HCT116 (cell line): ENCODE results near the gene CFAP45. TPM values are rescaled to one million over a fixed set of nuclear protein-coding genes. Genes with fewer than 3 reads are reported as not detected.

ENCODE experiments used
- ATAC-seq: fragments of 200-7000 bp; cut with Tn5 transposase; 2 replicates; pipeline ENCODE4 v1.9.1; 2020; ENCODE audit warnings: mild to moderate bottlenecking, moderate library complexity
- BruUV-seq: library from RNA; stranded (reverse); fragments of 400-500 nt; replicated peaks from 2 replicates; lab custom pipeline; 2021; lab: Mats Ljungman, UMichigan
- CTCF ChIA-PET: fragments of 300-600 bp; sonication (Branson Sonifier 250); formaldehyde crosslinking; loops from one replicate; lab custom pipeline; 2021; ENCODE audit warnings: antibody characterized with exemption; lab: Charles Lee
- POLR2A ChIA-PET: fragments of 300-600, 350-600 bp; sonication (Branson Sonifier 250); formaldehyde crosslinking; loops from one replicate; lab custom pipeline; 2021; ENCODE audit warnings: antibody characterized with exemption; lab: Charles Lee
- RAD21 ChIA-PET, 2 experiments: fragments of 300-600 bp; sonication (Branson Sonifier 250); formaldehyde crosslinking; loops; one replicate each; lab custom pipeline; 2023; ENCODE audit warnings: low total read pairs in 2 of 2; ENCODE audit not compliant: uncharacterized antibody in 2 of 2, unreplicated experiment in 2 of 2, low non-redundant PET in 1 of 2; lab: Charles Lee
- DNase-seq: peaks from one replicate; pipeline ENCODE4 v3.0.0-alpha.2; 2010; ENCODE audit warnings: low read depth, low spot score
- H2AFZ ChIP-seq: fragments of 200-600 bp; shearing (Covaris generic), sonication (generic); 2 replicates; pipeline ENCODE4 v1.6.1; 2017; ENCODE audit warnings: low read depth, mixed run types, mixed read lengths, antibody characterized with exemption, low read length; ENCODE audit not compliant: poor library complexity, severe bottlenecking
- H3K27ac ChIP-seq: 2 replicates; pipeline ENCODE4 v1.5.1; 2012; ENCODE audit warnings: low read depth, low read length
- H3K27me3 ChIP-seq: fragments of 200-600 bp; sonication (generic); 2 replicates; pipeline ENCODE4 v1.6.1; 2016; ENCODE audit warnings: mixed run types, low read length, mixed read lengths; ENCODE audit not compliant: insufficient read depth
- H3K36me3 ChIP-seq, 2 experiments: fragments of 200-500 bp in 1 of 2; fragments of 200-600 bp in 1 of 2; sonication (Bioruptor generic) in 1 of 2; sonication (generic) in 1 of 2; 2 replicates each; pipeline versions ENCODE4 v1.5.1 to v1.6.1; 2014 to 2016; ENCODE audit warnings: low read length in 2 of 2, inconsistent platforms in 1 of 2, mixed read lengths in 1 of 2, mixed run types in 1 of 2; ENCODE audit not compliant: insufficient read depth in 2 of 2, control insufficient read depth in 1 of 2
- H3K4me1 ChIP-seq, 2 experiments: fragments of 200-600 bp in 1 of 2; sonication (generic) in 1 of 2; 2 replicates each; pipeline versions ENCODE4 v1.5.1 to v1.6.1; 2012 to 2017; ENCODE audit warnings: low read length in 2 of 2, inconsistent platforms in 1 of 2, mild to moderate bottlenecking in 1 of 2, mixed read lengths in 1 of 2, mixed run types in 1 of 2, moderate library complexity in 1 of 2; ENCODE audit not compliant: insufficient read depth in 2 of 2, control insufficient read depth in 1 of 2
- H3K4me2 ChIP-seq: fragments of 200-600 bp; sonication (generic); 2 replicates; pipeline ENCODE4 v1.6.1; 2017; ENCODE audit warnings: mixed run types, low read length, mixed read lengths
- H3K4me3 ChIP-seq, 2 experiments: fragments of 200-600 bp in 1 of 2; sonication (generic) in 1 of 2; replicated peaks in 1 of 2; 2 replicates each; pipeline ENCODE4 v1.5.1; 2011 to 2016; ENCODE audit warnings: low read length in 2 of 2, control low read depth in 1 of 2, low read depth in 1 of 2, mild to moderate bottlenecking in 1 of 2, mixed read lengths in 1 of 2, mixed run types in 1 of 2
- H3K79me2 ChIP-seq: fragments of 200-600 bp; sonication (generic); 2 replicates; pipeline ENCODE4 v1.6.1; 2017; ENCODE audit warnings: mild to moderate bottlenecking, mixed run types, low read length, moderate library complexity, mixed read lengths; ENCODE audit not compliant: insufficient read depth
- H3K9ac ChIP-seq: fragments of 200-600 bp; sonication (generic); 2 replicates; pipeline ENCODE4 v1.6.1; 2016; ENCODE audit warnings: low read length, mixed read lengths
- H3K9me2 ChIP-seq: fragments of 200-600 bp; sonication (generic), shearing (Covaris generic); 2 replicates; pipeline ENCODE4 v1.6.1; 2017; ENCODE audit warnings: mixed run types, mild to moderate bottlenecking, moderate library complexity; ENCODE audit not compliant: insufficient read depth
- H3K9me3 ChIP-seq, 2 experiments: fragments of 200-500 bp in 1 of 2; fragments of 200-600 bp in 1 of 2; sonication (Bioruptor generic) in 1 of 2; sonication (generic) in 1 of 2; 2 replicates each; pipeline ENCODE4 v1.6.1; 2014 to 2017; ENCODE audit warnings: low read length in 2 of 2, mixed read lengths in 2 of 2, inconsistent platforms in 1 of 2, low read depth in 1 of 2, mild to moderate bottlenecking in 1 of 2, mixed run types in 1 of 2, moderate library complexity in 1 of 2; ENCODE audit not compliant: control insufficient read depth in 1 of 2, insufficient read depth in 1 of 2
- H4K20me1 ChIP-seq: fragments of 200-600 bp; sonication (generic), shearing (Covaris generic); 2 replicates; pipeline ENCODE4 v1.6.1; 2017; ENCODE audit warnings: mixed run types, mild to moderate bottlenecking, moderate library complexity; ENCODE audit not compliant: insufficient read depth
- CBX3 ChIP-seq: IDR thresholded peaks from 2 replicates; pipeline ENCODE4 v1.6.1; 2012; ENCODE audit warnings: low read depth
- EGR1 ChIP-seq: IDR thresholded peaks from 2 replicates; pipeline ENCODE4 v1.6.1; 2012; ENCODE audit warnings: low read depth
- ZNF274 ChIP-seq: fragments of 200-500 bp; sonication (Bioruptor generic); IDR thresholded peaks from 2 replicates; pipeline ENCODE4 v1.6.1; 2014; ENCODE audit warnings: mild to moderate bottlenecking, low read depth, low read length, inconsistent platforms
- intact Hi-C: fragments of 100-400 bp; cut with micrococcal nuclease; formaldehyde crosslinking; loops from 2 replicates; pipeline ENCODE4 v1.10.0; 2022
- total RNA-seq: library from RNA; stranded (reverse); gene quantifications from one replicate; pipeline ENCODE4 v1.2.1, GENCODE V29; 2021; ENCODE audit not compliant: unreplicated experiment
- TF ChIP-seq, protein P1 (sequence below): IDR thresholded peaks from 2 replicates; pipeline ENCODE4 v1.6.1; 2012

Gene CFAP45
- total RNA-seq, 1 experiment from 2014 or later = 0.59 TPM

DNA sequence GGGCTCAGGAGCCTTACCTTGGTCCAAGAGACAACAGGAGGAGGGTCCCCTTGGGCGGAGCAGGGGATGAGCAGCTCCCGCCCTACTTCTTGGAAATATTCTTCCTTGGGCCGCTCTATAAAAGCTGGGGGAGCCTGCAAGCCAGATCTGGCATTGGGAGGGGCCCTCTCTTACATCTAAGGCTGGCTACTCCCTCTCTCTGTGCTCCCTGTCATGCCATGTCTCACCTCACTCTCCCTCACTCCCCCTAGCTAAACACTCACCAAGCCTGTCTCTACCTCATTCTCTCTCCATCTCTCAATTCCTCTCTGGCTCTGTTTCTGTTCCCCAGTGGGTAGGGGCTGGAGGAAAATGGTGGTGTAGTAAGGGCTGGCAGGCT, 31.8 kb upstream of the CFAP45 start:
- CTCF ChIA-PET = interaction anchor here (0.6 to 10.1 kb wide), 2 partner anchors 23 to 74 kb away, joined by 3 to 170 read pairs; no protein-coding TSS in a partner anchor

DNA sequence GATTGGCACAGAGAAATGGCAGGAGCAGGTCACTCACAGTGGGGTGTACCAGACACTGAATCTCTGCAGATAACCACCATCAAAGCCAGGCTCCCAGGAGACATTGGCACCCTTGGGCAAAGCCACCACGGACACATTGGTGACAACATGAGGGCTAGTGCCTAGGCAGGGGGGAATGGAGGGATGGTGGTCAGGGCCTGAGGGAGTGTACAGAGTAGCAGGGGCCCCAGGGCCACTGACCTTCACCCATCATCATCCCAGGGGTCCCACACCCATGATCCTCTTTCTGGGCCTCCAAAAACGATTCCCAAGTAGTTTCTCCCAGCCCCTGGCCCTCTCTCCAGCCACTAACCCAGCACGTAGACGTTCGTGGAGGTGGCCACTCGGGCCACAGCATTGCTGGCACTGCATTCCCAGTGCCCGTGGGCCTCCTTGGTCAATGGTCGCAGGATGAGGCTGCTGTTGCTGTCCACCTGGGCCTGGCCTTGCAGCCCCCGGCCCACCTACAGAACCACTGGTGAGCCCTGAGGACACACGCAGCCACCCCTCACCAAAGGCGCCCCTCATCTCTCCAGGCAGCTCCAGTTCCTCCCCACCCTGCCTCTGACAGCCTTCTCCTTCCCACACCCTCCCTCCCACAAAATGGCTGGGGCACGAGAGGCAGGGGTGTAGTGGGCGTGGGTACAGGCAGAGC, 31.3 kb upstream of the CFAP45 start:
- Histone ChIP-seq H3K4me2 (no peak overlapping the region), H3K36me3 (peaks cover 0 to 2% of the 10 kb centered on the region in 2 experiments; a peak in 1 of 4 replicates), H3K9ac (no peak overlapping the region), H3K4me1 (peaks cover 0 to 4% of the 10 kb centered on the region in 2 experiments; a peak in 1 of 4 replicates), H3K4me3 (no peak overlapping the region), H4K20me1 (no peaks in the 10 kb centered on the region), H3K27ac (no peak overlapping the region), H3K9me2 (no peaks in the 10 kb centered on the region)
- ChIA-PET POLR2A (no interaction called here), RAD21 (no interaction called here)
- no TSS peak for BruUV-seq
- DNase-seq = no peak
- TF ChIP-seq, protein P1, sequence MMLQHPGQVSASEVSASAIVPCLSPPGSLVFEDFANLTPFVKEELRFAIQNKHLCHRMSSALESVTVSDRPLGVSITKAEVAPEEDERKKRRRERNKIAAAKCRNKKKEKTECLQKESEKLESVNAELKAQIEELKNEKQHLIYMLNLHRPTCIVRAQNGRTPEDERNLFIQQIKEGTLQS = no peak
- no peak for TF ChIP-seq EGR1
- TF ChIP-seq, all 23 proteins: peak for 0
- no peaks in the 10 kb centered on the region for H3K9me3 ChIP-seq
- CTCF ChIA-PET = interaction anchor here (0.6 to 2.5 kb wide), 2 partner anchors 24 to 76 kb away, joined by 3 to 15 read pairs; no protein-coding TSS in a partner anchor
- intact Hi-C loops = no loop called here
- H3K79me2 ChIP-seq = no peaks in the 10 kb centered on the region
- no peaks in the 10 kb centered on the region for H3K27me3 ChIP-seq
- no peak overlapping the region for H2AFZ ChIP-seq
- ATAC-seq = no peak

More for the DNA sequence above, 31.8 kb upstream of the CFAP45 start:
- Histone ChIP-seq H3K36me3 (peaks cover 0 to 2% of the 10 kb centered on the region in 2 experiments; a peak in 1 of 4 replicates), H3K4me2 (no peak overlapping the region), H3K27me3 (no peaks in the 10 kb centered on the region), H3K79me2 (no peaks in the 10 kb centered on the region), H3K9me2 (no peaks in the 10 kb centered on the region), H3K9ac (no peak overlapping the region), H3K9me3 (no peaks in the 10 kb centered on the region), H3K4me1 (peaks cover 0 to 7% of the 10 kb centered on the region in 2 experiments; a peak in 2 of 4 replicates), H4K20me1 (no peaks in the 10 kb centered on the region), H3K4me3 (no peak overlapping the region), H3K27ac (no peak overlapping the region), H2AFZ (no peak overlapping the region)
- intact Hi-C loops = no loop called here
- no TSS peak for BruUV-seq
- ChIA-PET POLR2A (no interaction called here), RAD21 (no interaction called here)
- ATAC-seq (no peak), DNase-seq (no peak)
- TF ChIP-seq ZNF274 (no peak), CBX3 (no peak)
